Right lobe of liver (tissue), 6 donors: Measurements from ENCODE around the gene VSTM5. TPM values are rescaled to one million over a fixed set of nuclear protein-coding genes. Genes with fewer than 3 reads are reported as not detected.
"Not testable (repeated sequence)": the region's sequence is repeated elsewhere in the genome, so short reads cannot be mapped to it uniquely, and the experiment has no call there.

Experiments
- ATAC-seq, 4 donors: fragments of 200-7000 bp; cut with Tn5 transposase; one replicate each; pipeline ENCODE4 v1.9.1; 2020; ENCODE audit warnings: mild to moderate bottlenecking in 4 of 4, moderate library complexity in 4 of 4
- DNase-seq, 3 donors: peaks; one replicate each; pipeline ENCODE4 v3.0.0-alpha.2; 2020
- H3K27ac ChIP-seq, 3 donors: fragments of 200-600 bp; one replicate each; pipeline ENCODE4 v1.8.0; 2022
- H3K27me3 ChIP-seq, 2 donors: fragments of 200-600 bp; one replicate each; pipeline ENCODE4 v1.8.0; 2022
- H3K36me3 ChIP-seq, 4 donors: fragments of 200-600 bp; sonication (generic) in 1 of 4; one replicate each; pipeline versions ENCODE4 v1.5.1 to v1.8.0; 2017 to 2022; ENCODE audit warnings: control low read depth in 1 of 4
- H3K4me1 ChIP-seq, 4 donors: fragments of 200-600 bp; sonication (generic) in 1 of 4; one replicate each; pipeline versions ENCODE4 v1.5.1 to v1.8.0; 2017 to 2022; ENCODE audit warnings: control low read depth in 1 of 4
- H3K4me3 ChIP-seq, 3 donors: fragments of 200-600 bp; one replicate each; pipeline ENCODE4 v1.8.0; 2022
- H3K9me3 ChIP-seq, 4 donors: fragments of 200-600 bp; sonication (generic) in 1 of 4; one replicate each; pipeline versions ENCODE4 v1.5.1 to v1.8.0; 2017 to 2022; ENCODE audit warnings: control low read depth in 1 of 4
- POLR2A ChIP-seq: fragments of 450-650 bp; IDR thresholded peaks from one replicate; pipeline ENCODE4 v1.6.1; 2017; ENCODE audit warnings: antibody characterized with exemption, mild to moderate bottlenecking
- WGBS: methylation state at CpG from one replicate; pipeline ENCODE4 v1.1.6; 2018; ENCODE audit warnings: low coverage, low lambda C conversion rate; ENCODE audit not compliant: insufficient coverage; ENCODE audit errors: missing lambda C conversion rate; 5-methylcytosine and 5-hydroxymethylcytosine counted together
- intact Hi-C, 2 donors: fragments of 100-400 bp; cut with DNase I; formaldehyde crosslinking; loops; one replicate each; pipeline versions ENCODE4 v1.11.2 to v1.14.1; 2022
- total RNA-seq, 6 experiments: library from RNA; depleted of rRNA in 2 of 6; stranded (reverse); fragments of >200 nt in 2 of 6; fragmentation: NEBNext Ultra II Directional in 3 of 6; extraction: Animal tissue kit (Norgen Biotek cat#: 25700) in 3 of 6; gene quantifications; one replicate each; pipeline versions ENCODE4 v1.1.0 to v1.2.4, GENCODE V29; 2016 to 2023
- TF ChIP-seq, protein P1 (sequence below), 4 donors: fragments of 200-600 bp in 3 of 4; fragments of 450-650 bp in 1 of 4; IDR thresholded peaks; one replicate each; pipeline versions ENCODE4 v1.5.1 to v1.8.0; 2016 to 2022; ENCODE audit warnings: antibody characterized with exemption in 4 of 4, mild to moderate bottlenecking in 2 of 4
- donor health status: DM: no; HTN: yes; CAD: no.
- donor health status: DM: no; HTN: no; CAD: no.
- donor health status: DM: no; HTN: no; CAD: no.
- donor health status: DM: no; HTN: yes; CAD: no.
- donor health status: DM: no; HTN: yes; CAD: no.

Gene VSTM5
- total RNA-seq, 6 experiments from 2014 or later, result not detected

DNA sequence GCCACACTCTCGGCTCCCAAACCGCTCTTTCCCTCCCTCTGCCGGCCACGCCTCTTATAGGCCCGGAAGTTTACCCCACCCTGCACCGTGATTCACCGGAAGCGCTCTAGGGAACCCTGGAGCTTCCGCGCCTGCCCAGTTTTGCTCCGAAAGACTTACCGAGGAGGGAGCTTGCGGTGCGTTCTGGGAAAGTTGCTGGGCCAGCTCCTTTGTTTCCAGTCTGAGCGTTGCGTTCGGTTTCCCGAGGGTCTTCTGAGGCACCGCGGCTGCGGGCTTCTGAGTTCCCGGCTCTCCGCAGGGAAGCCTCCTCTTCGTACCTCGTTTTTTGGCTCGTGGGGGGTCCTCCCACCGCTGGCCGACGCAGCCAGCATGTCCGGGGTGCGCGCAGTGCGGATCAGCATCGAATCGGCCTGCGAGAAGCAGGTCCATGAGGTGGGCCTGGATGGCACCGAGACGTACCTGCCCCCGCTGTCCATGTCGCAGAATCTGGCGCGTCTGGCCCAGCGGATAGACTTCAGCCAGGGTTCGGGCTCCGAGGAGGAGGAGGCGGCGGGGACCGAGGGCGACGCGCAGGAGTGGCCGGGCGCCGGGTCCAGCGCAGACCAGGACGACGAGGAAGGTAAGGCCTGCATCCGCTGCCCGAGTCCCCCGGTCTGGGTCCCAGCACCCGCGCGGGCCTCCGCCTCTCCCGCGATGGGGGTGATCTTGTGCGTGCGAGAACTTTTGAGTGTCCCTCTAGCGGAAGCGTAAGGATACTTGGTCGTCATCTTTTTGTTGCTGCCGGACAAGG, 66.1 kb downstream of the VSTM5 start, which contains the start of gene MED17:
MED17 (plus strand) TSS at position 138 of the 790 bp plus-strand sequence; CDS start at position 370, 232 bp downstream.
- H3K36me3 ChIP-seq, result peaks cover 0 to 15% (median 1%) of the 10 kb centered on the region in 4 donors
- DNase-seq, result peak; percentile 93 to 96 (median 95)
- H3K4me3 ChIP-seq, result peak within 1 kb of the TSS; percentile 82 to 96 (median 96)
- no peaks in the 10 kb centered on the region for H3K9me3 ChIP-seq
- TF ChIP-seq, protein P1, sequence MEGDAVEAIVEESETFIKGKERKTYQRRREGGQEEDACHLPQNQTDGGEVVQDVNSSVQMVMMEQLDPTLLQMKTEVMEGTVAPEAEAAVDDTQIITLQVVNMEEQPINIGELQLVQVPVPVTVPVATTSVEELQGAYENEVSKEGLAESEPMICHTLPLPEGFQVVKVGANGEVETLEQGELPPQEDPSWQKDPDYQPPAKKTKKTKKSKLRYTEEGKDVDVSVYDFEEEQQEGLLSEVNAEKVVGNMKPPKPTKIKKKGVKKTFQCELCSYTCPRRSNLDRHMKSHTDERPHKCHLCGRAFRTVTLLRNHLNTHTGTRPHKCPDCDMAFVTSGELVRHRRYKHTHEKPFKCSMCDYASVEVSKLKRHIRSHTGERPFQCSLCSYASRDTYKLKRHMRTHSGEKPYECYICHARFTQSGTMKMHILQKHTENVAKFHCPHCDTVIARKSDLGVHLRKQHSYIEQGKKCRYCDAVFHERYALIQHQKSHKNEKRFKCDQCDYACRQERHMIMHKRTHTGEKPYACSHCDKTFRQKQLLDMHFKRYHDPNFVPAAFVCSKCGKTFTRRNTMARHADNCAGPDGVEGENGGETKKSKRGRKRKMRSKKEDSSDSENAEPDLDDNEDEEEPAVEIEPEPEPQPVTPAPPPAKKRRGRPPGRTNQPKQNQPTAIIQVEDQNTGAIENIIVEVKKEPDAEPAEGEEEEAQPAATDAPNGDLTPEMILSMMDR (IDR thresholded peaks at IDR 0.05), result peak; percentile 39 to 50 (median 43)
- peak; percentile 79 for TF ChIP-seq POLR2A
- peak within 1 kb of the TSS; percentile 88 to 93 (median 92) for H3K27ac ChIP-seq
- intact Hi-C loops, result loop anchor here in 1 of 2 donors (10.0 kb wide), 1 partner anchor 50 kb away; no protein-coding TSS in a partner anchor
- WGBS, result 0% methylated on average over 34 of the region's 72 CpGs
- no peaks in the 10 kb centered on the region for H3K27me3 ChIP-seq
- peaks cover 0 to 19% (median 5%) of the 10 kb centered on the region in 4 donors for H3K4me1 ChIP-seq
- ATAC-seq, result peak; percentile 99 to 100 (median 99)

DNA sequence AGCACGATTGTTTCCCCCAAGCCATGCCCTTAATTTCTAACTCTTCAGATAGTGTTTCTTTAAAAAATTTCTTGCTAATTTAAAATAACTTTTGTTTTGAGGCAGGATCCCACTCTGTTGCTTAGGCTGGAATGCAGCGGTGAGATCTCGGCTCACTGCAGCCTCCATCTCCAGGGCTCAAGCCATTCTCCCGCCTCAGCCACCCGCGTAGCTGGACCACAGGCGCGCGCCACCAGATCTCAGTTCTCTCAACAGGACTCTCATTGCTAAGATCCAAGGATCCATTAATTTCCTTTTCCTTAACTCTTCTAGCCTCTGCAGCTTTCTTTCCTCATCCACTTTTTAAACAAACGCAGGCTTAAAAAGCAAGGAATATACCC, 66.7 kb downstream of the VSTM5 start:
- peak; percentile 41 to 60 (median 52) for ATAC-seq
- Histone ChIP-seq H3K27me3 (no peaks in the 10 kb centered on the region), H3K9me3 (no peaks in the 10 kb centered on the region), H3K4me3 (peak overlapping the region; percentile 82 to 96 (median 96)), H3K27ac (peak overlapping the region; percentile 47 to 92 (median 88)), H3K36me3 (peaks cover 0 to 9% (median 1%) of the 10 kb centered on the region in 4 donors), H3K4me1 (peaks cover 0 to 19% (median 5%) of the 10 kb centered on the region in 4 donors)
- 0% methylated on average over 10 of the region's 10 CpGs for WGBS
- intact Hi-C loops, result loop anchor here in 1 of 2 donors (10.0 kb wide), 1 partner anchor 49 kb away; no protein-coding TSS in a partner anchor
- DNase-seq, result no peak
- TF ChIP-seq POLR2A, result no peak

DNA sequence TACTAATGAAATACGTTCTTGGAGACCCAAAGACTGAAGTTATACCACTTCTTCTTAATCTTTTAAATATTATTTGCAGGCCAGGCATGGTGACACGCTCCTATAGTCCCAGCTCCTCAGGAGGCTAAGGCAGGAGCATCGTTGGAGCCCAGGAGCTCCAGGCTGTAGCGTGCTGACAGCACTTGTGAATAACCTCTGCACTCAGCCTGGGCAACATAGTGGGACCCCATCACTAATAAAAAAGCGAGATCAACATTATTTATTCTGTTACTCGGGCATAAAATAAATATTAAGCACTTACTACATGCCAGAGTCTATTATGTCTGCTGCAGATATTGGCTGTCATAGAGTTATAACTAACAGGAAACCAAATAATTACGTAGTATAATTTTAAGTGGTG, 67.1 kb downstream of the VSTM5 start:
- WGBS, result 52% methylated on average over 7 of the region's 7 CpGs
- peaks cover 0 to 19% (median 5%) of the 10 kb centered on the region in 4 donors for H3K4me1 ChIP-seq
- no peaks in the 10 kb centered on the region for H3K9me3 ChIP-seq
- peak overlapping the region in 1 of 3 donors; percentile 47 for H3K27ac ChIP-seq
- intact Hi-C loops, result loop anchor here in 1 of 2 donors (10.0 kb wide), 1 partner anchor 49 kb away; no protein-coding TSS in a partner anchor
- H3K4me3 ChIP-seq, result peak overlapping the region; percentile 82 to 96 (median 96)
- H3K27me3 ChIP-seq, result no peaks in the 10 kb centered on the region
- DNase-seq, result no peak
- H3K36me3 ChIP-seq, result peaks cover 0 to 6% (median 1%) of the 10 kb centered on the region in 4 donors
- TF ChIP-seq POLR2A, result no peak
- ATAC-seq, result no peak

DNA sequence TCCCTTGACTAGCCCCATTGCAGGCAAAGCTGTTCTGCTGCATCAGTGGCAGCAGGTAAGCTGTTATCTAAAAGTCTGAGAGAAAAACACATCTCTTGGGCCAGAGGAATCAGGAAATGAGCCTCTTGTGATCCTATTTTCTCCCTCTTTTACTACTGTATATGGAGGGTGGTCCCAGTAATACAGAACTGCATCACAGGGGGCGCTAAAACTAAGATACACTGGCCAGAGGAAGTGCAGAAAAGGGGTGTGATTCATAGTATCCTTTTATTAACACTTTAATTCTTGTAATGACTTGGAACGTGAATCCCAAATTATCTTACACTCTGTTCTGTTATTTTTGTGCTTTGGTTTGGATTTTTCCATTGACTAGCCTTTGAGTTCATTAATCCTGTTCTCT, 75.1 kb downstream of the VSTM5 start:
- Histone ChIP-seq H3K4me1 (no peaks in the 10 kb centered on the region), H3K9me3 (no peaks in the 10 kb centered on the region), H3K27me3 (no peaks in the 10 kb centered on the region), H3K4me3 (no peak overlapping the region), H3K27ac (no peak overlapping the region), H3K36me3 (no peaks in the 10 kb centered on the region)
- DNase-seq, result no peak
- intact Hi-C loops, result no loop called here
- ATAC-seq, result no peak
- WGBS, result 49% methylated on average over 2 of the region's 2 CpGs
- no peak for TF ChIP-seq POLR2A
- TF ChIP-seq, protein P1 (IDR thresholded peaks at IDR 0.05), result no peak

DNA sequence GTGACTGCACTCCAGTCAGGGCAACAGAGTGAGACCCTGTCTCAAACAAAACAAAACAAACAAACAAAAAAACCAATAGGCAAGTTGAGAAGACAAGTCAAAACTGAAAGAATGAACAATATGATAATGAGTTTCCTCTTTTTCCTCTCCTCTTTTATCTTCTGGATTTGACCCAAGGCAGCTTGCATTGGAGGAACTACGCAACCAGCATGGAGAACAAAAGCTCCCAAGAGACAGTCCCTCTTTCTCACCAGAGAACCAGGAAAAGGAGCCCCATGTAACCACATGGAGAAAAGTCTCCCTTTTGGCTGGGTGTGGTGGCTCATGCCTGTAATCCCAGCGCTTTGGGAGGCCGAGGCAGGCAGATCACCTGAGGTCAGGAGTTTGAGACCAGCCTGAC, 75.9 kb downstream of the VSTM5 start:
- H3K27ac ChIP-seq, H3K27me3 ChIP-seq, H3K4me1 ChIP-seq, H3K36me3 ChIP-seq, DNase-seq, ATAC-seq, H3K4me3 ChIP-seq, H3K9me3 ChIP-seq, intact Hi-C loops: not testable (repeated sequence)
- WGBS, result 100% methylated on average over 1 of the region's 3 CpGs
